ENCODE measurements around the gene SOCS3.
"Not testable (repeated sequence)": the region's sequence is repeated elsewhere in the genome, so short reads cannot be mapped to it uniquely, and the experiment has no call there.

Gene SOCS3

GRCh38 chr17:78349891-78350642, 9.8 kb downstream of the SOCS3 start:
- no peak for DNase-seq (ENCODE audit: low read depth, low spot score)

- DNase-seq (ENCODE audit: low read depth, low spot score), result no peak
Observed at GRCh38 chr17:78348055-78348770, 11.7 kb downstream of the SOCS3 start.

- DNase-seq (ENCODE audit: low read depth, low spot score), result no peak
Observed at GRCh38 chr17:78347453-78347852, 12.4 kb downstream of the SOCS3 start.

- DNase-seq (ENCODE audit: low read depth, low spot score), result no peak
Observed at GRCh38 chr17:78346605-78347250, 13.1 kb downstream of the SOCS3 start.

- DNase-seq (ENCODE audit: low read depth, low spot score), result no peak
Observed at GRCh38 chr17:78345791-78346494, 13.9 kb downstream of the SOCS3 start.

GRCh38 chr17:78345172-78345571, 14.7 kb downstream of the SOCS3 start:
- no peak for DNase-seq (ENCODE audit: low read depth, low spot score)

- DNase-seq (ENCODE audit: low read depth, low spot score), result no peak
Observed at GRCh38 chr17:78344666-78345065, 15.2 kb downstream of the SOCS3 start.

- DNase-seq (ENCODE audit: low read depth, low spot score), result no peak
Observed at GRCh38 chr17:78343543-78344201, 16.2 kb downstream of the SOCS3 start.

GRCh38 chr17:78343187-78343542, 16.7 kb downstream of the SOCS3 start:
- DNase-seq (ENCODE audit: low read depth, low spot score), result no peak

- no peak for DNase-seq (ENCODE audit: low read depth, low spot score)
Observed at GRCh38 chr17:78342449-78343186, 17.3 kb downstream of the SOCS3 start.

GRCh38 chr17:78341559-78342448, 18.1 kb downstream of the SOCS3 start:
- DNase-seq (ENCODE audit: low read depth, low spot score), result no peak

GRCh38 chr17:78340183-78340955, 19.5 kb downstream of the SOCS3 start:
- DNase-seq (ENCODE audit: low read depth, low spot score), result no peak

GRCh38 chr17:78338486-78339259, 21.2 kb downstream of the SOCS3 start:
- no peak for DNase-seq (ENCODE audit: low read depth, low spot score)

GRCh38 chr17:78337244-78338109, 22.4 kb downstream of the SOCS3 start:
- no peak for DNase-seq (ENCODE audit: low read depth, low spot score)

GRCh38 chr17:78335209-78335608, 24.7 kb downstream of the SOCS3 start:
- no peak for DNase-seq (ENCODE audit: low read depth, low spot score)

- DNase-seq (ENCODE audit: low read depth, low spot score), result no peak
Observed at GRCh38 chr17:78332991-78333390, 26.9 kb downstream of the SOCS3 start.

GRCh38 chr17:78331355-78331754, 28.5 kb downstream of the SOCS3 start:
- DNase-seq (ENCODE audit: low read depth, low spot score), result not testable (repeated sequence)

All from smooth muscle cell of the brain vasculature (primary cell).